Measurements from ENCODE around the gene CCL4L2. TPM values are rescaled to one million over a fixed set of nuclear protein-coding genes. Genes with fewer than 3 reads are reported as not detected.
"Not testable (repeated sequence)": the region's sequence is repeated elsewhere in the genome, so short reads cannot be mapped to it uniquely, and the experiment has no call there.

The CCL4L2 gene
- polyA plus RNA-seq, 4 donors, result 0.43 to 5.9 (median 3.2) TPM; not detected in 1

DNA sequence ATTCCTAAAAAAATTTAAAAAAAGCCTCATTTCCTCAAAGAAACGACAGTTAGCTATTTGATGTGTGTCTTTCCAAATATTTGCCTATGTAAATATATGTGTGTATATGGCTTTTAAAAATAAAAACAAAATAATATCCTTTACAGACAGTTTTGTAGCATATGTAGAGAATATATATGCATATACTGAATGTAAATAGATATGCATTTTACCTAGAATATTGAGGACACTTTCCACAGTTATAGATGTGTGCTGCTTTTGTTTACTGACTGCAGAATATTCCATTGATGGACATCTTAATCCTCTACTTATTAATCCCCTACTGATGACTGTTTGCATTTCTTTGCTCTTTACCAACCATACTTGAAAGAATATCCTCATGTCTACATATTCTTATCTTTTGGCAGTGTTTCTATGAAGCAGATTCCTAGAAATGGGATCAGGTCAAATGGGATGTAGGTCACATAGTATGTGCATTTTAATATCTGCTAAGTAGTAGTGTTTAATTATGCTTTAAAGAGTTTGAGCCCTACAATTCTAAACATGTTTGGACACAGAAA is 17.6 kb upstream of the CCL4L2 start:
- 21 to 40% (median 25%) methylated on average over 1 of the region's 1 CpG for WGBS, 3 donors
- no peaks in the 10 kb centered on the region for H3K27me3 ChIP-seq (ENCODE audit: control insufficient read depth in 3 of 3, insufficient read depth in 3 of 3, low read length in 3 of 3)
- H3K4me1 ChIP-seq (ENCODE audit: control insufficient read depth in 3 of 3, insufficient read depth in 2 of 3, low read depth in 1 of 3, low read length in 2 of 3), result no peaks in the 10 kb centered on the region
- no peaks in the 10 kb centered on the region for H3K9me3 ChIP-seq (ENCODE audit: control insufficient read depth in 2 of 2, insufficient read depth in 1 of 2, low read depth in 1 of 2, low read length in 1 of 2)
- H3K36me3 ChIP-seq (ENCODE audit: control insufficient read depth in 3 of 3, insufficient read depth in 2 of 3, low read depth in 1 of 3, low read length in 3 of 3), result no peaks in the 10 kb centered on the region
- no peak overlapping the region for H3K27ac ChIP-seq (ENCODE audit: low read depth in 1 of 3, low read length in 2 of 3)
- DNase-seq, result no peak
- FAIRE-seq, result no peak
- H3K4me3 ChIP-seq (ENCODE audit: low read depth in 1 of 3, low read length in 3 of 3), result no peak overlapping the region

DNA sequence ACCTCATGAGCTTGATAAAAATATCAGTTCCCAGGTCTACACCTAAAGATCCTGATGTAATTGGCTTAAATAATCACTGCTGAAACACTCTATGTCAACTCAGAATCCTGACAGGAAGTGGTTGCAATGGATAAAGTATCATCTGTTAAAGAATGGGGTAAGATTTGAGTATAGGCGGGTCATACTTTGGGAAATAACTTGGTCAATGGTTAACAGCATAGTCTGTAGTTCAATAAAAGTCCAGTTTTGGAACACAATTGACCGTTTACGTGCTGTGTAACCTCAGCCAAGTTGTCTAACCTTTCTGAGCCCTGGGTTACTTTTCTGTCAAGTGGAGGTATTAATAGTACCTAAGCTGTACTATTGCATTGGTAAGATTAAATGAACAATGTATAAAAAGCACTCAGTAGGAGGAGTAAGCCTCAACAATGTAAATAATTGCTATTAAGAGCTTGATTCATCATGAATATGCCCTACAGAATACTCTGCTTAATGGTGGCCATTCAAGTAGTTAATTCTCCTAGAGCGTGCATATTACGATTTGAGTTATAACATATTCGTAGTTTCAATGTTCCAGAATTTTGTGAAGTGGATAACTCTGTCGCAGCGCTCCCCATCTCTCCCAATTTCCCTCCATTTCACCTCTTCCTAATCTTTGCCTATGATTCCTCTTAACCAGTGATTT is 16.6 kb upstream of the CCL4L2 start:
- not testable (repeated sequence) for H3K27me3 ChIP-seq (ENCODE audit: control insufficient read depth in 3 of 3, insufficient read depth in 3 of 3, low read length in 3 of 3); DNase-seq; H3K4me3 ChIP-seq (ENCODE audit: low read depth in 1 of 3, low read length in 3 of 3); FAIRE-seq; H3K36me3 ChIP-seq (ENCODE audit: control insufficient read depth in 3 of 3, insufficient read depth in 2 of 3, low read depth in 1 of 3, low read length in 3 of 3); H3K4me1 ChIP-seq (ENCODE audit: control insufficient read depth in 3 of 3, insufficient read depth in 2 of 3, low read depth in 1 of 3, low read length in 2 of 3); H3K27ac ChIP-seq (ENCODE audit: low read depth in 1 of 3, low read length in 2 of 3); H3K9me3 ChIP-seq (ENCODE audit: control insufficient read depth in 2 of 2, insufficient read depth in 1 of 2, low read depth in 1 of 2, low read length in 1 of 2)
- 85 to 98% (median 86%) methylated on average over 5 of the region's 8 CpGs for WGBS, 3 donors

DNA sequence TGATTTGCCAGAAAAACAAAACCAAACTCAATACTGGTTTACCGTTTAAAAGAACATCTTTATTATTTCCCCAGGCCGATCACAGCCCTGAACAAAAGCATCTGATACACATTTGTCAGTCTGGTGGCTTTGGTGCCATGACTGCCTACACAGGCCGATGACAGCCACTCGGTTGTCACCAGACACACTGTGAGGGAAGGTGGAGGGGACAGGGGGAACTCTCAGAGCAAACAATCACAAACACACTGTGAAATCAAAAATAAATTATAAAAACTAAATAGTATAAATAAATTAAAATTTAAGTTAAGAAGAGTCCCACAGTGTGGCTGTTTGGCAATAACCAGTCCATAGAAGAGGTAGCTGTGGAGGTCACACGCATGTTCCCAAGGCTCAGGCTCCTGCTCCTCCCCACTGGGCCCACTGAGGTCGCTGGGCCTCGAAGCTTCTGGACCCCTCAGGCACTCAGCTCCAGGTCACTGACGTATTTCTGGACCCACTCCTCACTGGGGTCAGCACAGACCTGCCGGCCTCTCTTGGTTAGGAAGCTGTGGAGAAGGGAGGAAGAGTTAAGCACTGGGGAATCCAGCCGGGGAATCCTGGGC is 15.9 kb upstream of the CCL4L2 start:
- H3K4me1 ChIP-seq (ENCODE audit: control insufficient read depth in 3 of 3, insufficient read depth in 2 of 3, low read depth in 1 of 3, low read length in 2 of 3); H3K27me3 ChIP-seq (ENCODE audit: control insufficient read depth in 3 of 3, insufficient read depth in 3 of 3, low read length in 3 of 3); H3K36me3 ChIP-seq (ENCODE audit: control insufficient read depth in 3 of 3, insufficient read depth in 2 of 3, low read depth in 1 of 3, low read length in 3 of 3); H3K4me3 ChIP-seq (ENCODE audit: low read depth in 1 of 3, low read length in 3 of 3); H3K9me3 ChIP-seq (ENCODE audit: control insufficient read depth in 2 of 2, insufficient read depth in 1 of 2, low read depth in 1 of 2, low read length in 1 of 2); DNase-seq; FAIRE-seq; H3K27ac ChIP-seq (ENCODE audit: low read depth in 1 of 3, low read length in 2 of 3): not testable (repeated sequence)
- 87 to 88% (median 87%) methylated on average over 5 to 10 of the region's 10 CpGs for whole genome bisulfite sequencing, 3 donors

DNA sequence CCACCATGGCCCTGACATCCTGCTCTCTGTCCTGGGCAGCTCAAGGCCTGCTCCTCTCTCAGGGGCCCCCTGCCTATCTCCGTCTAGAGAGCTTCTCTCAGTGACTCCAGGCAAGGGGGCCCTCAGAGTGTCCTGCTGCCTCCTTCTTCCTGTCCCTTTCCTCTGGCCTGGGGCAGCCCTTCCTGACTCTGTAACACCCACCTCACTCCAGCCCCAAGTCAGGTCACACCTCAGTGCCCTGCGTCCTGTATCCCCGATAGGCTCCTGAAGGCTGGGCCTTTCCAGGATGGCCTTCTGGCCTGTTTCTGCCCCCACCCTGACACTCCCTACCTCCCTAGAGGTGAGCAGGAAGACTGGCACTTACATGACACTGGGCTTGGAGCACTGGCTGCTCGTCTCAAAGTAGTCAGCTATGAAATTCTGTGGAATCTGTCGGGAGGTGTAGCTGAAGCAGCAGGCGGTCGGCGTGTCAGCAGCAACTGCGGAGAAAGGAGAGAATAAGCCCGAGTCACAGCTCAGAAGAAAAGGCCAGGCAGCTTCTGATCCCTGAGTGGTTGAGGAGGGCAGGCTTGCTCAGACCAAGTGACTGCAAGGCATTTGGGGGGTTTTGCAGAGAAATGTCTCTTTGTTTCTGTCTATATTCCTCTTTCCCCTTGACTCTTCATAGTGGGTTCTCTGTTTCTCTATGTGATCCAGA is 15.3 kb upstream of the CCL4L2 start:
- H3K4me1 ChIP-seq (ENCODE audit: control insufficient read depth in 3 of 3, insufficient read depth in 2 of 3, low read depth in 1 of 3, low read length in 2 of 3), result no peaks in the 10 kb centered on the region
- FAIRE-seq (no peak), DNase-seq (no peak)
- 63 to 85% (median 74%) methylated on average over 4 to 10 of the region's 10 CpGs for WGBS, 3 donors
- no peaks in the 10 kb centered on the region for H3K36me3 ChIP-seq (ENCODE audit: control insufficient read depth in 3 of 3, insufficient read depth in 2 of 3, low read depth in 1 of 3, low read length in 3 of 3)
- H3K4me3 ChIP-seq (ENCODE audit: low read depth in 1 of 3, low read length in 3 of 3), result no peak overlapping the region
- no peaks in the 10 kb centered on the region for H3K9me3 ChIP-seq (ENCODE audit: control insufficient read depth in 2 of 2, insufficient read depth in 1 of 2, low read depth in 1 of 2, low read length in 1 of 2)
- H3K27me3 ChIP-seq (ENCODE audit: control insufficient read depth in 3 of 3, insufficient read depth in 3 of 3, low read length in 3 of 3), result no peaks in the 10 kb centered on the region
- H3K27ac ChIP-seq (ENCODE audit: low read depth in 1 of 3, low read length in 2 of 3), result peak overlapping the region in 1 of 3 donors; percentile 60

DNA sequence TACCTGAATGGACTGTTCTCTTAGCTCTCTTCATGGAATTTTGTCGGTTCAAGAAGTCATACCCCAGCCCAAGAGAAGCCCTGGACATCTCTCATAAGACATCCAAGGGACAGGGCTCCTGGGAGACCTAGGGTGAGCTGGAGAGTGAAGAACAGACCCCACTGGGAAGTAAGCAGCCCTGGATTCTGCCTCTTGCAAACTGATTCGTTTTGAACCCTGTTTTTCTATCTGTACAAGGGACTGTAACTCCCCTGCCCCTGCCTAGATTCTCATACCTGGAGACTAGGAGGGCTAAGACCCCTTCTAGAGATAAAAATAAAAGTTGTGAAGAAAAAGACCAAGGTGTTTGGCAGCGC is 14.8 kb upstream of the CCL4L2 start:
- H3K9me3 ChIP-seq (ENCODE audit: control insufficient read depth in 2 of 2, insufficient read depth in 1 of 2, low read depth in 1 of 2, low read length in 1 of 2), result no peaks in the 10 kb centered on the region
- no peak overlapping the region for H3K4me3 ChIP-seq (ENCODE audit: low read depth in 1 of 3, low read length in 3 of 3)
- H3K36me3 ChIP-seq (ENCODE audit: control insufficient read depth in 3 of 3, insufficient read depth in 2 of 3, low read depth in 1 of 3, low read length in 3 of 3), result no peaks in the 10 kb centered on the region
- no peak for FAIRE-seq
- H3K27ac ChIP-seq (ENCODE audit: low read depth in 1 of 3, low read length in 2 of 3), result peak overlapping the region in 1 of 3 donors; percentile 60
- no peaks in the 10 kb centered on the region for H3K27me3 ChIP-seq (ENCODE audit: control insufficient read depth in 3 of 3, insufficient read depth in 3 of 3, low read length in 3 of 3)
- no peaks in the 10 kb centered on the region for H3K4me1 ChIP-seq (ENCODE audit: control insufficient read depth in 3 of 3, insufficient read depth in 2 of 3, low read depth in 1 of 3, low read length in 2 of 3)
- 61 to 81% (median 76%) methylated on average over 3 of the region's 3 CpGs for WGBS, 3 donors
- DNase-seq, result no peak

DNA sequence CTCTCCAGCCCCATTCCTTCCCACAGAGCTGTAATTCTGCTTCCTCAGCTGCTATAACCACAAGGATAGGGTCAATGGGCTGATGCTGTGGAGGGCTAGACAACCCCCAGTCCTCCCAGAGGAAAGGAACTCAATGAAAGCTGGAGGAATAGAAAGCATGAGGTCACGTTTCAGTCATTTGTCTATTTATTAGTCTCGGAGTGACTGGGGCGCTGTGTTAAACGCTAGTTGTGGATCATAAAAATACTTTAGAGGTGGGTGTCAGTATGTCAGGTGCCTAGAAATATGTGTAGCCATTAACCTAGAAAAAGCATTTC is 13.5 kb upstream of the CCL4L2 start:
- no peaks in the 10 kb centered on the region for H3K36me3 ChIP-seq (ENCODE audit: control insufficient read depth in 3 of 3, insufficient read depth in 2 of 3, low read depth in 1 of 3, low read length in 3 of 3)
- no peak for DNase-seq
- H3K4me3 ChIP-seq (ENCODE audit: low read depth in 1 of 3, low read length in 3 of 3), result no peak overlapping the region
- FAIRE-seq, result no peak
- no peaks in the 10 kb centered on the region for H3K27me3 ChIP-seq (ENCODE audit: control insufficient read depth in 3 of 3, insufficient read depth in 3 of 3, low read length in 3 of 3)
- H3K4me1 ChIP-seq (ENCODE audit: control insufficient read depth in 3 of 3, insufficient read depth in 2 of 3, low read depth in 1 of 3, low read length in 2 of 3), result no peaks in the 10 kb centered on the region
- peak overlapping the region in 1 of 3 donors; percentile 14 for H3K27ac ChIP-seq (ENCODE audit: low read depth in 1 of 3, low read length in 2 of 3)
- H3K9me3 ChIP-seq (ENCODE audit: control insufficient read depth in 2 of 2, insufficient read depth in 1 of 2, low read depth in 1 of 2, low read length in 1 of 2), result no peaks in the 10 kb centered on the region
- 23 to 46% (median 35%) methylated on average over 4 of the region's 4 CpGs for WGBS, 3 donors

DNA sequence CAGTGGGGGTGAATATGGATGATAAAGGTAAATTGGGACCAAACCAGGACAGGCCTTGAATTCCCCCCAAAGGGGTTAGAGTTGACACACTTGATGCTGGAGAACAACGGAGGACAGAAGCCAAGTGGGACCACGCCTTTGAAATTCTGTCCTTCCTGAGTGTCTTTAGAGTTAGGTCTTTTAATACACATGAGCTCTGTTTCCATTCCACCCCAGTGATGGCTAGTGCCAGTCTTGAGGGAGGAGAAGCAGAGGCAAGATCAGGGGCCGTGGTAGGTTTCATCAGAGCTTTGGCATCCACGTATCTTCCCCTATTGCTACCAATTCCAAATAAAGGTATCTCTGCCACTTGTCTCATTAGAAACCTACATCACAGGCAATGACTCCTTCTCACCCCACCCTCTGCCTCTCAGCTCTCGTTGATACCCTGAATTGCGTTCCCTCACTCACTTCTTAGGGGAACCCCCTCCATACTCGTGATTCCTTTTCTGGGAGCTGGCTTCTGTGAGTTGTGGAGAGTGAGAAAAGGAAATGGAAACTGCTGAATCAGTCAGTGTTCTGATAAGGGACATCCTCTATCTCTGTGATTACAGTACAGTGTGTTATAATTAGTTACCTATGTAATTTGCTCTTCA is 11.9 kb upstream of the CCL4L2 start:
- DNase-seq (no peak), FAIRE-seq (no peak)
- no peak overlapping the region for H3K4me3 ChIP-seq (ENCODE audit: low read depth in 1 of 3, low read length in 3 of 3)
- H3K36me3 ChIP-seq (ENCODE audit: control insufficient read depth in 3 of 3, insufficient read depth in 2 of 3, low read depth in 1 of 3, low read length in 3 of 3), result no peaks in the 10 kb centered on the region
- no peaks in the 10 kb centered on the region for H3K9me3 ChIP-seq (ENCODE audit: control insufficient read depth in 2 of 2, insufficient read depth in 1 of 2, low read depth in 1 of 2, low read length in 1 of 2)
- 53 to 70% (median 60%) methylated on average over 7 of the region's 7 CpGs for WGBS, 3 donors
- no peaks in the 10 kb centered on the region for H3K4me1 ChIP-seq (ENCODE audit: control insufficient read depth in 3 of 3, insufficient read depth in 2 of 3, low read depth in 1 of 3, low read length in 2 of 3)
- no peaks in the 10 kb centered on the region for H3K27me3 ChIP-seq (ENCODE audit: control insufficient read depth in 3 of 3, insufficient read depth in 3 of 3, low read length in 3 of 3)
- peak overlapping the region in 2 of 3 donors; percentile 8 to 18 for H3K27ac ChIP-seq (ENCODE audit: low read depth in 1 of 3, low read length in 2 of 3)

DNA sequence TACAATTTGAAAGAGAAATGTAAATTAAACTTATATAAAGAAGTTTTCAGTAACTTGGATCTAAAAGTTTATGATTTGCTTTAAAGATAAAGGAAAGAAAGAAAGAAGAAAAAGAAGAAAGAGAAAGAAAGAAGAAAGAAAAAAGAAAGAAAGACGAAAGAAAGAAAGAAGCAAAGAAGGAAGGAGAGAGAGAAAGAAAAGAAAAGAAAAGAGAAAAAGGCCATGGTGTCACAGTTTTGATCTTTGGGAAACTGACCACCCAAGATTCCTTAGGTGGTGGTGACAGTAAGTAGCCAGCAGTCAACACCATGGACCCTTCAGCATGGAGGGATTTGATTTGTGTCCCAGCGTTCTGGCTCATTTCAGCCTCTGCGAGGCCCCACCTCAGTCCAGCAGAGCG is 9.8 kb upstream of the CCL4L2 start:
- H3K4me1 ChIP-seq (ENCODE audit: control insufficient read depth in 3 of 3, insufficient read depth in 2 of 3, low read depth in 1 of 3, low read length in 2 of 3); FAIRE-seq: not testable (repeated sequence)
- WGBS, 3 donors, result 71 to 94% (median 78%) methylated on average over 1 to 4 of the region's 4 CpGs

More for the DNA sequence above, 9.8 kb upstream of the CCL4L2 start:
- H3K36me3 ChIP-seq (ENCODE audit: control insufficient read depth in 3 of 3, insufficient read depth in 2 of 3, low read depth in 1 of 3, low read length in 3 of 3); H3K27me3 ChIP-seq (ENCODE audit: control insufficient read depth in 3 of 3, insufficient read depth in 3 of 3, low read length in 3 of 3); H3K4me3 ChIP-seq (ENCODE audit: low read depth in 1 of 3, low read length in 3 of 3); H3K9me3 ChIP-seq (ENCODE audit: control insufficient read depth in 2 of 2, insufficient read depth in 1 of 2, low read depth in 1 of 2, low read length in 1 of 2); DNase-seq; H3K27ac ChIP-seq (ENCODE audit: low read depth in 1 of 3, low read length in 2 of 3): not testable (repeated sequence)

Measured in small intestine (tissue), 7 donors.